GM23248 (cell line): ENCODE results near the gene CPLANE2. TPM values are rescaled to one million over a fixed set of nuclear protein-coding genes. Genes with fewer than 3 reads are reported as not detected.
A peak's percentile ranks its signal among the peaks of the same experiment; 100 is the strongest.

Experiments used
- DNase-seq: peaks from one replicate; pipeline ENCODE4 v3.0.0-alpha.2; 2015
- H2AFZ ChIP-seq: fragments of 200-600 bp; sonication (generic); 2 replicates; pipeline ENCODE4 v1.6.1; 2016; ENCODE audit warnings: antibody characterized with exemption
- H3F3A ChIP-seq: fragments of 200-600 bp; sonication (generic); 2 replicates; pipeline ENCODE4 v1.6.1; 2016; ENCODE audit warnings: mild to moderate bottlenecking, antibody characterized with exemption, mixed run types; ENCODE audit not compliant: insufficient read depth
- H3K27ac ChIP-seq: fragments of 200-600 bp; sonication (generic); 2 replicates; pipeline ENCODE4 v1.5.1; 2016; ENCODE audit warnings: mild to moderate bottlenecking
- H3K27me3 ChIP-seq: fragments of 200-600 bp; sonication (generic); replicated peaks from 2 replicates; pipeline ENCODE4 v1.6.1; 2016; ENCODE audit warnings: mild to moderate bottlenecking; ENCODE audit not compliant: insufficient read depth
- H3K36me3 ChIP-seq: fragments of 200-600 bp; sonication (generic); 2 replicates; pipeline ENCODE4 v1.6.1; 2016; ENCODE audit warnings: low read depth, mild to moderate bottlenecking
- H3K4me1 ChIP-seq: fragments of 200-600 bp; sonication (generic); 2 replicates; pipeline ENCODE4 v1.6.1; 2016; ENCODE audit warnings: mild to moderate bottlenecking; ENCODE audit not compliant: insufficient read depth
- H3K4me2 ChIP-seq: fragments of 200-600 bp; sonication (generic); one replicate; pipeline ENCODE4 v1.6.1; 2016; ENCODE audit warnings: mild to moderate bottlenecking; ENCODE audit not compliant: unreplicated experiment
- H3K4me3 ChIP-seq: fragments of 200-600 bp; sonication (generic); 2 replicates; pipeline ENCODE4 v1.5.1; 2016; ENCODE audit warnings: mild to moderate bottlenecking
- H3K79me2 ChIP-seq: fragments of 200-600 bp; sonication (generic); 2 replicates; pipeline ENCODE4 v1.6.1; 2016; ENCODE audit warnings: mild to moderate bottlenecking; ENCODE audit not compliant: insufficient read depth
- H3K9ac ChIP-seq: fragments of 200-600 bp; sonication (generic); 2 replicates; pipeline ENCODE4 v1.6.1; 2016; ENCODE audit warnings: mild to moderate bottlenecking
- H3K9me2 ChIP-seq: fragments of 200-600 bp; sonication (generic); 2 replicates; pipeline ENCODE4 v1.6.1; 2016; ENCODE audit warnings: mixed run types, mild to moderate bottlenecking, moderate library complexity; ENCODE audit not compliant: insufficient read depth
- H3K9me3 ChIP-seq: fragments of 200-600 bp; sonication (generic); one replicate; pipeline ENCODE4 v1.6.1; 2017; ENCODE audit warnings: low read depth
- H4K20me1 ChIP-seq: fragments of 200-600 bp; sonication (generic); 2 replicates; pipeline ENCODE4 v1.6.0; 2016; ENCODE audit not compliant: insufficient read depth
- EZH2 ChIP-seq: fragments of 200-600 bp; sonication (generic); IDR thresholded peaks from 2 replicates; pipeline ENCODE4 v1.6.1; 2018; ENCODE audit warnings: antibody characterized with exemption, mild to moderate bottlenecking; ENCODE audit not compliant: insufficient read depth, poor library complexity, severe bottlenecking
- EZH2phosphoT487 ChIP-seq: fragments of 200-600 bp; sonication (generic); IDR thresholded peaks from 2 replicates; pipeline ENCODE4 v1.6.1; 2018; ENCODE audit warnings: antibody characterized with exemption, moderate library complexity, mild to moderate bottlenecking, low read depth; ENCODE audit not compliant: insufficient read depth
- WGBS, 2 experiments: methylation state at CpG; one replicate each; pipeline ENCODE4 v1.1.6; 2015 to 2017; ENCODE audit warnings: low lambda C conversion rate in 2 of 2, low coverage in 1 of 2; ENCODE audit errors: missing lambda C conversion rate in 2 of 2; 5-methylcytosine and 5-hydroxymethylcytosine counted together
- in situ Hi-C: fragments of 300-500 bp; cut with MboI; formaldehyde crosslinking; loops from 2 replicates; pipeline ENCODE4 v1.15.0; 2020
- polyA plus RNA-seq: library from polyadenylated mRNA; unstranded; fragments of >200 nt; fragmentation: Nextera tagmentation; extraction: Ambion mirVana; gene quantifications from 2 replicates; pipeline ENCODE4 v1.2.1, GENCODE V29; 2016
- total RNA-seq: library from RNA; depleted of rRNA; stranded (reverse); fragments of >200 nt; shearing (Covaris generic); gene quantifications from 2 replicates; pipeline ENCODE4 v1.2.3, GENCODE V29; 2014

The CPLANE2 gene
- total and polyA plus RNA-seq, 2 experiments from 2014 or later = 2.6 to 16.5 TPM

GRCh38 chr1:16276302-16277030 lies 39.5 kb upstream of the CPLANE2 start:
- no peak for DNase-seq
- Histone ChIP-seq H3K4me1 (no peaks in the 10 kb centered on the region), H2AFZ (no peak overlapping the region), H3K9me3 (no peaks in the 10 kb centered on the region), H3K9me2 (no peaks in the 10 kb centered on the region), H3K9ac (no peak overlapping the region), H3K4me3 (no peak overlapping the region), H4K20me1 (no peaks in the 10 kb centered on the region), H3K27me3 (no peaks in the 10 kb centered on the region), H3K4me2 (no peak overlapping the region), H3F3A (no peaks in the 10 kb centered on the region), H3K79me2 (peaks cover 90% of the 10 kb centered on the region), H3K27ac (no peak overlapping the region), H3K36me3 (0 out of 2 replicates have a peak, but pooled peaks cover 6% of the 10 kb centered on the region)
- in situ Hi-C loops = no loop called here
- WGBS, 2 experiments = 65 to 72% methylated on average over 3 to 6 of the region's 6 CpGs
- TF ChIP-seq EZH2 (no peak), EZH2phosphoT487 (no peak)

- no peaks in the 10 kb centered on the region for H3K4me1 ChIP-seq
- WGBS, 2 experiments = 80 to 92% methylated on average over 7 of the region's 7 CpGs
- TF ChIP-seq EZH2 (no peak), EZH2phosphoT487 (no peak)
Observed at GRCh38 chr1:16275591-16275990, 38.6 kb upstream of the CPLANE2 start.

GRCh38 chr1:16267690-16268180 lies 30.8 kb upstream of the CPLANE2 start:
- in situ Hi-C loops = no loop called here
- no peak overlapping the region for H3K27ac ChIP-seq
- TF ChIP-seq EZH2 (no peak), EZH2phosphoT487 (no peak)
- no peaks in the 10 kb centered on the region for H3K9me2 ChIP-seq
- no peaks in the 10 kb centered on the region for H3K9me3 ChIP-seq
- H2AFZ ChIP-seq = no peak overlapping the region
- no peaks in the 10 kb centered on the region for H3K27me3 ChIP-seq
- H3K79me2 ChIP-seq = peaks cover 80% of the 10 kb centered on the region
- H3F3A ChIP-seq = peaks cover 5% of the 10 kb centered on the region
- peaks cover 27% of the 10 kb centered on the region for H3K4me1 ChIP-seq
- H3K4me2 ChIP-seq = peak overlapping the region; percentile 30
- peak; percentile 28 for DNase-seq
- H4K20me1 ChIP-seq = no peaks in the 10 kb centered on the region
- H3K9ac ChIP-seq = no peak overlapping the region
- H3K36me3 ChIP-seq = no peaks in the 10 kb centered on the region
- H3K4me3 ChIP-seq = no peak overlapping the region

More at GRCh38 chr1:16275591-16275990, 38.6 kb upstream of the CPLANE2 start:
- no peak overlapping the region for H3K4me3 ChIP-seq
- no peaks in the 10 kb centered on the region for H3K9me3 ChIP-seq
- H3K4me2 ChIP-seq = no peak overlapping the region
- peaks cover 90% of the 10 kb centered on the region for H3K79me2 ChIP-seq
- H3K9me2 ChIP-seq = no peaks in the 10 kb centered on the region
- no peak overlapping the region for H2AFZ ChIP-seq
- H3K9ac ChIP-seq = no peak overlapping the region
- H3K36me3 ChIP-seq = 0 out of 2 replicates have a peak, but pooled peaks cover 5% of the 10 kb centered on the region
- H4K20me1 ChIP-seq = no peaks in the 10 kb centered on the region
- in situ Hi-C loops = no loop called here
- no peaks in the 10 kb centered on the region for H3K27me3 ChIP-seq
- H3F3A ChIP-seq = no peaks in the 10 kb centered on the region
- no peak overlapping the region for H3K27ac ChIP-seq
- no peak for DNase-seq

- H3K79me2 ChIP-seq = peaks cover 81% of the 10 kb centered on the region
- peak; percentile 11 for DNase-seq
- no peaks in the 10 kb centered on the region for H3K27me3 ChIP-seq
- no peak overlapping the region for H3K4me2 ChIP-seq
- H3F3A ChIP-seq = peaks cover 5% of the 10 kb centered on the region
- no peaks in the 10 kb centered on the region for H3K9me3 ChIP-seq
- H3K36me3 ChIP-seq = no peaks in the 10 kb centered on the region
- H3K27ac ChIP-seq = no peak overlapping the region
- H4K20me1 ChIP-seq = no peaks in the 10 kb centered on the region
- no peak overlapping the region for H3K9ac ChIP-seq
- no peak overlapping the region for H2AFZ ChIP-seq
- no peaks in the 10 kb centered on the region for H3K9me2 ChIP-seq
- in situ Hi-C loops = no loop called here
- TF ChIP-seq EZH2 = no peak
- no peak for TF ChIP-seq EZH2phosphoT487
- no peak overlapping the region for H3K4me3 ChIP-seq
- peaks cover 27% of the 10 kb centered on the region for H3K4me1 ChIP-seq
- WGBS, 2 experiments = 83 to 93% methylated on average over 4 of the region's 4 CpGs
Observed at GRCh38 chr1:16266411-16267118, 29.6 kb upstream of the CPLANE2 start.
